Placental epithelial cell (primary cell): Measurements from ENCODE around the gene NSUN2. TPM values are rescaled to one million over a fixed set of nuclear protein-coding genes. Genes with fewer than 3 reads are reported as not detected.

Experiments
- total RNA-seq: library from RNA; depleted of rRNA; stranded (reverse); fragments of >200 nt; gene quantifications from 2 replicates; pipeline ENCODE4 v1.2.3, GENCODE V29; 2012

Gene NSUN2
- 30.6 and 35.7 TPM in 2 replicates for total RNA-seq

GRCh38 chr5:6632888-6633468 lies at the start of gene NSUN2, which contains the start of gene SRD5A1:
NSUN2 (minus strand) TSS chr5:6633044; CDS start chr5:6632979, 65 bp downstream.
SRD5A1 (plus strand) TSS chr5:6633440; CDS start chr5:6633577, 137 bp downstream.

Other genes starting within 250 kb of the NSUN2 start
- gene UBE2QL1, start 184.2 kb downstream of the NSUN2 start, total RNA-seq, result not detected in 2 replicates
- gene SRD5A1, start 396 bp upstream of the NSUN2 start, total RNA-seq, result 8.2 and 41.0 TPM in 2 replicates
- gene TENT4A, start 80.4 kb upstream of the NSUN2 start, total RNA-seq, result 19.7 and 25.1 TPM in 2 replicates